ENCODE data around the gene GIMAP7.

DNA sequence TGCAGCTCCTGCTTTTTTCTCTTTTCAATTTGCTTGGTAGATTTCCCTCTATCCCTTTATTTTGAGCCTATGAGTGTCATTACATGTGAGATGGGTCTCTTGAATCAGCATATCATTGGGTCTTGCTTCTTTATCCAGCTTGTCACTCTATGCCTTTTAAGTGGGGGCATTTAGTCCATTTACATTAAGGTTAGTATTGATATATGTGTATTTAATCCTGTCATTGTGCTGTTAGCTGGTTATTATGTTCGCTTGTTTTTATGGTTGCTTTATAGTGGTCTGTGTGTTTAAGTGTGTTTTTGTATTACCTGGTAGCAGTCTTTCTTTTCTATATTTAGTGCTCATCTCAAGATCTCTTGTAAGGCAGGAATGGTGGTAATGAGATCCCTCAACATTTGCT lies 17.0 kb downstream of the GIMAP7 start:
- no peak for TF ChIP-seq EZH2 (IDR thresholded peaks at IDR 0.05; ENCODE audit: insufficient read depth, poor library complexity, severe bottlenecking)
- TF ChIP-seq EZH2phosphoT487 (IDR thresholded peaks at IDR 0.05; ENCODE audit: insufficient read depth, low read depth) = no peak

Measured in GM23248 (cell line).